ENCODE results near the gene TGFBR3.

- TF ChIP-seq CTCF (IDR thresholded peaks at IDR 0.05) (no peak), POLR2A (IDR thresholded peaks at IDR 0.05) (no peak)
Measured at GRCh38 chr1:91650764-91651163, 235.2 kb downstream of the TGFBR3 start.
